GM12892 (cell line): Measurements from ENCODE around the gene CFB.

Experiments
- POLR2A ChIP-seq: IDR thresholded peaks from 2 replicates; pipeline ENCODE4 v1.6.1; 2011; ENCODE audit warnings: low read depth, low read length, control low read depth
- POLR2AphosphoS5 ChIP-seq: IDR thresholded peaks from 2 replicates; pipeline ENCODE4 v1.6.1; 2011; ENCODE audit warnings: low read depth, low read length, control low read depth
- TAF1 ChIP-seq: IDR thresholded peaks from 2 replicates; pipeline ENCODE4 v1.6.1; 2011; ENCODE audit warnings: low read depth, mild to moderate bottlenecking, control low read depth, low read length, borderline replicate concordance

GRCh38 chr6:31899215-31899614 lies 46.7 kb upstream of the CFB start:
- TF ChIP-seq POLR2A (no peak), POLR2AphosphoS5 (no peak), TAF1 (no peak)
